ENCODE data around the gene KRT3. TPM values are rescaled to one million over a fixed set of nuclear protein-coding genes. Genes with fewer than 3 reads are reported as not detected.

The KRT3 gene
- total and polyA plus RNA-seq, 7 donors, result not detected

DNA sequence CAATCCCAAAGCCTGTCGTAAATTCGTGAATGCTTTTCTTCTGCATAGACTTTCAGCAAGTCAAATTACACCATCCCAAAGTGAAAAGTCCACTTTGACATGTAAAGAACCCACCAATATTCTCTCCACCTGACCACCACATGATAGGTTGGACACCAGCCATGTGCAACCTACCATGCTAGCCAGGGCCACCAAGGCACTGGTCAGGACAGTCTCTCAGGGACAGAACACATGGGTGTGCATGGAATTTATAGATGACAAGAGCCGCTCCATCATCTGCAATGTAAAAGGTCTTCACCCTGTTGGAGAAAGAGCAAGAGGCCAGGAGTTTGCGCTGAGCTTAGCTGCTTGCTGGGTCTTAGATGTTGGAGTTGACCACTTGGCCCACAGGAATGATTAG lies 13.4 kb downstream of the KRT3 start:
- Histone ChIP-seq H3K4me3 (no peak overlapping the region), H3K27ac (no peak overlapping the region), H3K9me3 (no peaks in the 10 kb centered on the region), H3K4me1 (no peaks in the 10 kb centered on the region), H3K27me3 (ENCODE audit: insufficient read depth in 3 of 3, low read length in 2 of 3) (peaks cover 0 to 20% (median 5%) of the 10 kb centered on the region in 3 donors), H3K36me3 (ENCODE audit: insufficient read depth in 1 of 2, low read depth in 1 of 2) (no peaks in the 10 kb centered on the region)
- no peak for ATAC-seq
- WGBS, 3 donors, result 93 to 95% (median 93%) methylated on average over 4 of the region's 4 CpGs
- DNase-seq, result no peak
- intact Hi-C loops (cut with DNase I), result no loop called here
- TF ChIP-seq, protein P1, sequence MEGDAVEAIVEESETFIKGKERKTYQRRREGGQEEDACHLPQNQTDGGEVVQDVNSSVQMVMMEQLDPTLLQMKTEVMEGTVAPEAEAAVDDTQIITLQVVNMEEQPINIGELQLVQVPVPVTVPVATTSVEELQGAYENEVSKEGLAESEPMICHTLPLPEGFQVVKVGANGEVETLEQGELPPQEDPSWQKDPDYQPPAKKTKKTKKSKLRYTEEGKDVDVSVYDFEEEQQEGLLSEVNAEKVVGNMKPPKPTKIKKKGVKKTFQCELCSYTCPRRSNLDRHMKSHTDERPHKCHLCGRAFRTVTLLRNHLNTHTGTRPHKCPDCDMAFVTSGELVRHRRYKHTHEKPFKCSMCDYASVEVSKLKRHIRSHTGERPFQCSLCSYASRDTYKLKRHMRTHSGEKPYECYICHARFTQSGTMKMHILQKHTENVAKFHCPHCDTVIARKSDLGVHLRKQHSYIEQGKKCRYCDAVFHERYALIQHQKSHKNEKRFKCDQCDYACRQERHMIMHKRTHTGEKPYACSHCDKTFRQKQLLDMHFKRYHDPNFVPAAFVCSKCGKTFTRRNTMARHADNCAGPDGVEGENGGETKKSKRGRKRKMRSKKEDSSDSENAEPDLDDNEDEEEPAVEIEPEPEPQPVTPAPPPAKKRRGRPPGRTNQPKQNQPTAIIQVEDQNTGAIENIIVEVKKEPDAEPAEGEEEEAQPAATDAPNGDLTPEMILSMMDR (IDR thresholded peaks at IDR 0.05), result no peak

DNA sequence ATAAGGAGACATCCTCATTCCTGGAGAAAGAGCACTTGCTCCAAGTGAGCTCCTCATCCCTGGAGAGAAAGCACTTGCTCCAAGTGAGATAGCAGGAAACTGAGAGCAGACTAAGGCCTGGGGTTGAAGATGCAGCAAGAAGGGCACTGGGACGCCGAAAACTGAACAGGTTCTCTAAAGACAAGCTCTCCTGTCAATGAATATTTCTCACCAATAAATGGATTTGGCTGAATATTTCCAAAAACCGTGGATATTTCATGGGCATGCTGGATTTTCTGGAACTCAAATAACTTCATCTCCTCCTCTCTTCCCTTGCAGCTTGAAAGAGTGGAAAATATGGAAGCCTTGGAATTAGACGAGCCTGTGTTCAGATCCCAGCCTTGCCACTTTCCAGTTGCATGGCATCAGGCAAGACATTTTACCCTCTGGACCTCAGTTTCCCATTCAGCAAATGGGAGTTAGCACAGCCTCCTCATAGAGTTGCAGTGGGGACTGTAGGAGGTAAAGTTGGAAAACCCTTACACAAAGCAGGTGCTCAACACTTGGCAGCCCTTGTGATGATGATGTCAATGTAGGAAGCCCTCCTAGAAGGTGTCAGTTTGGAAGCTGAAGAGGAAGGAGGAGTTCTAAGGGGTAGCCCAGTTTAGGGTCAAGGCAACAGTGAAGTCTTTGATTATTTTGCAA lies 14.4 kb downstream of the KRT3 start:
- H3K27me3 ChIP-seq (ENCODE audit: insufficient read depth in 3 of 3, low read length in 2 of 3), result peaks cover 0 to 20% (median 5%) of the 10 kb centered on the region in 3 donors
- DNase-seq, result no peak
- H3K9me3 ChIP-seq, result no peaks in the 10 kb centered on the region
- no peaks in the 10 kb centered on the region for H3K4me1 ChIP-seq
- WGBS, 3 donors, result 58 to 72% (median 67%) methylated on average over 4 of the region's 4 CpGs
- ATAC-seq, result no peak
- TF ChIP-seq, protein P1 (IDR thresholded peaks at IDR 0.05), result no peak
- intact Hi-C loops (cut with DNase I), result no loop called here
- H3K27ac ChIP-seq, result no peak overlapping the region
- H3K4me3 ChIP-seq, result no peak overlapping the region
- H3K36me3 ChIP-seq (ENCODE audit: insufficient read depth in 1 of 2, low read depth in 1 of 2), result no peaks in the 10 kb centered on the region

DNA sequence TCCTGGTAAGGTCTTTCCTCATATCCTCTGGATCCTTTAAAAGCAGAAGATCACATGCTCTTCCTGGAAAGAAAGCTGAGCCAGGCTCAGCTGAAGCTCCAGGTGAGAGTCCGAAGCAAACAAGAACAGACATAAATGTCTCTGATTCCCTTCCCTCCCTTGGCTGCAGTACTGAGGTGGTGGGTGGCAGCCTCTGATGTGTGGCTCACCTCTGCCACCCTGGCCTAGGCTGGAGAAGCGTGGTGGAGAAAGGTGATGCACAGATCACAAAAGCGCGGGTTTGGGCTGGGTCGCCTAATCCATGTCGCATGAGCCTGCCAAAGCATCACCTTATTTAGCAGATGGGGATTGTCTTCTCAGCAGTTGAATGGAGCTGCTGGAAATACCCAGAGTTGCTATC lies 16.0 kb downstream of the KRT3 start:
- Histone ChIP-seq H3K4me1 (no peaks in the 10 kb centered on the region), H3K27me3 (ENCODE audit: insufficient read depth in 3 of 3, low read length in 2 of 3) (peaks cover 0 to 20% (median 4%) of the 10 kb centered on the region in 3 donors), H3K27ac (no peak overlapping the region), H3K9me3 (no peaks in the 10 kb centered on the region), H3K4me3 (no peak overlapping the region), H3K36me3 (ENCODE audit: insufficient read depth in 1 of 2, low read depth in 1 of 2) (no peaks in the 10 kb centered on the region)
- WGBS, 3 donors, result 84 to 88% (median 86%) methylated on average over 6 of the region's 6 CpGs
- intact Hi-C loops (cut with DNase I), result no loop called here
- ATAC-seq, result no peak
- TF ChIP-seq, protein P1 (IDR thresholded peaks at IDR 0.05), result no peak
- DNase-seq, result no peak

DNA sequence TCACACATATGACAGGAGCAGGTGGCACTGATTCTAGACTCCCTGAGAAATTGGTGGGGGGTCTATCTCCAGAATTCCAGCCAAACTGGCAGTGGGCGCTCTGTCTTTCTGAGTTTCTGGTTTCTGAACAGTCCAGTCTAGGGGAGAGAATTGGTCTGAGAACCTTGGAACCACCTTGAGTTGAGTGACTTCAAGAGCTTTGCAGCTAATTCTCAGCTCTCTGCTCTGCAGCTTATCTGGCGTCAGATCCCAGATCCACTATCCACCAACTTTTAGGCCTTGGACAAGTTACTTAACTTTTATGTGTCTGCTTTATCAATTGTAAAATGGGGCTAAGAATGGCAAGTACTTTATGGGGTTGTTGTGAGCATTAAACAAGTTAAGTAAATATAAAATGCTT lies 17.1 kb downstream of the KRT3 start:
- TF ChIP-seq, protein P1 (IDR thresholded peaks at IDR 0.05), result no peak
- WGBS, 3 donors, result 85 to 95% (median 93%) methylated on average over 2 of the region's 2 CpGs
- no peak overlapping the region for H3K4me3 ChIP-seq
- H3K9me3 ChIP-seq, result no peaks in the 10 kb centered on the region
- ATAC-seq (no peak), DNase-seq (no peak)
- intact Hi-C loops (cut with DNase I), result no loop called here
- H3K36me3 ChIP-seq (ENCODE audit: insufficient read depth in 1 of 2, low read depth in 1 of 2), result no peaks in the 10 kb centered on the region
- no peaks in the 10 kb centered on the region for H3K4me1 ChIP-seq
- peaks cover 0 to 13% (median 0%) of the 10 kb centered on the region in 3 donors for H3K27me3 ChIP-seq (ENCODE audit: insufficient read depth in 3 of 3, low read length in 2 of 3)
- no peak overlapping the region for H3K27ac ChIP-seq

DNA sequence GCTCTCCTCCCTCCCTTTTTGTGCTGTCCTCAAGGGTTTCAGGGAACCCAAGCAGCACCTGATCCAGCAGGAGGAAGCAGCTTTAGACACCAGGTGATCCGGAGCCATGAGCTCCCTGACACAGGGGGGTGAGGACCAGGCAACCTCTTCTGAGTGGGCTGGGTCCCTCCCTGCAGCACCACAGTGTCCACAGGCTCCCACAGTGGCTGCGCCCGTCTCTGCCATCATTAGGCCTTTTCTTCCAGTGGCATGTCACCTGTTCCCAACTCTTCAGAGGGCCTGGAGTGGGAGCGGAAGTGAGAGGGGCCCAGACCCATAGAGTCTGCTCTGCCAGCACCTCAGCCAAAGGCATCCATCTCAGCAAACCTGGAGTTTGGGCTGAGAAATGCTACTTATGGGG lies 18.4 kb downstream of the KRT3 start:
- DNase-seq (no peak), ATAC-seq (no peak)
- 77 to 88% (median 86%) methylated on average over 4 of the region's 4 CpGs for WGBS, 3 donors
- Histone ChIP-seq H3K27me3 (ENCODE audit: insufficient read depth in 3 of 3, low read length in 2 of 3) (peaks cover 0 to 7% (median 0%) of the 10 kb centered on the region in 3 donors), H3K4me1 (no peaks in the 10 kb centered on the region), H3K36me3 (ENCODE audit: insufficient read depth in 1 of 2, low read depth in 1 of 2) (no peaks in the 10 kb centered on the region), H3K9me3 (no peaks in the 10 kb centered on the region), H3K4me3 (no peak overlapping the region), H3K27ac (no peak overlapping the region)
- TF ChIP-seq, protein P1 (IDR thresholded peaks at IDR 0.05), result no peak
- intact Hi-C loops (cut with DNase I), result no loop called here

All from psoas muscle (tissue), 8 donors.